ENCODE results near the gene CD81.

Gene CD81

GRCh38 chr11:2368851-2369180 is 8.3 kb upstream of the CD81 start:
- no peaks in the 10 kb centered on the region for H3K36me3 Mint-ChIP-seq (ENCODE audit: low read depth)
- no peak overlapping the region for H3K27ac Mint-ChIP-seq
- no peak overlapping the region for H3K4me3 Mint-ChIP-seq
- H3K27me3 Mint-ChIP-seq (ENCODE audit: low read depth), result no peaks in the 10 kb centered on the region
- H3K4me1 Mint-ChIP-seq, result no peaks in the 10 kb centered on the region
- peaks cover 8% of the 10 kb centered on the region for H3K9me3 Mint-ChIP-seq
- TF ChIP-seq CTCF (IDR thresholded peaks at IDR 0.05; ENCODE audit: unreplicated experiment in 3 of 3), result no peak

GRCh38 chr11:2369320-2369719 is 7.8 kb upstream of the CD81 start:
- TF ChIP-seq CTCF (IDR thresholded peaks at IDR 0.05; ENCODE audit: unreplicated experiment in 3 of 3), result no peak
- no peak overlapping the region for H3K27ac Mint-ChIP-seq
- no peak overlapping the region for H3K4me3 Mint-ChIP-seq
- H3K4me1 Mint-ChIP-seq, result no peaks in the 10 kb centered on the region
- H3K9me3 Mint-ChIP-seq, result peaks cover 8% of the 10 kb centered on the region
- H3K36me3 Mint-ChIP-seq (ENCODE audit: low read depth), result no peaks in the 10 kb centered on the region
- no peaks in the 10 kb centered on the region for H3K27me3 Mint-ChIP-seq (ENCODE audit: low read depth)

- TF ChIP-seq CTCF (IDR thresholded peaks at IDR 0.05; ENCODE audit: unreplicated experiment in 3 of 3), result no peak
- no peak overlapping the region for H3K4me3 Mint-ChIP-seq
- H3K27ac Mint-ChIP-seq, result no peak overlapping the region
- H3K36me3 Mint-ChIP-seq (ENCODE audit: low read depth), result no peaks in the 10 kb centered on the region
- H3K9me3 Mint-ChIP-seq, result peaks cover 8% of the 10 kb centered on the region
- no peaks in the 10 kb centered on the region for H3K27me3 Mint-ChIP-seq (ENCODE audit: low read depth)
- no peaks in the 10 kb centered on the region for H3K4me1 Mint-ChIP-seq
These were observed 7.2 kb upstream of the CD81 start for GRCh38 chr11:2369896-2370295.

- H3K9me3 Mint-ChIP-seq, result peaks cover 8% of the 10 kb centered on the region
- H3K27me3 Mint-ChIP-seq (ENCODE audit: low read depth), result no peaks in the 10 kb centered on the region
- no peaks in the 10 kb centered on the region for H3K36me3 Mint-ChIP-seq (ENCODE audit: low read depth)
- peak overlapping the region in 2 of 3 experiments; percentile 81 to 89 for H3K4me3 Mint-ChIP-seq
- H3K27ac Mint-ChIP-seq, result peak overlapping the region; percentile 43 to 77 (median 60)
- peaks cover 20% of the 10 kb centered on the region for H3K4me1 Mint-ChIP-seq
- TF ChIP-seq CTCF (IDR thresholded peaks at IDR 0.05; ENCODE audit: unreplicated experiment in 3 of 3), result no peak
These were observed 2.5 kb upstream of the CD81 start for GRCh38 chr11:2374456-2375201.

- no peak for TF ChIP-seq CTCF (IDR thresholded peaks at IDR 0.05; ENCODE audit: unreplicated experiment in 3 of 3)
- Mint-ChIP-seq H3K4me1 (peaks cover 26% of the 10 kb centered on the region), H3K36me3 (ENCODE audit: low read depth) (no peaks in the 10 kb centered on the region), H3K9me3 (peaks cover 8% of the 10 kb centered on the region), H3K27ac (peak overlapping the region; percentile 43 to 77 (median 60)), H3K4me3 (peak overlapping the region; percentile 72 to 89 (median 81)), H3K27me3 (ENCODE audit: low read depth) (no peaks in the 10 kb centered on the region)
These were observed 1.7 kb upstream of the CD81 start for GRCh38 chr11:2375341-2375853.

All from nephron (organoid).